Osteoblast (primary cell): ENCODE measurements around the gene FAT3. TPM values are rescaled to one million over a fixed set of nuclear protein-coding genes. Genes with fewer than 3 reads are reported as not detected.
A peak's percentile ranks its signal among the peaks of the same experiment; 100 is the strongest.

Experiments used
- DNase-seq: peaks from one replicate; pipeline ENCODE4 v3.0.0; 2011; ENCODE audit warnings: low spot score, mixed read lengths; ENCODE audit not compliant: insufficient read length; ENCODE audit errors: missing footprints
- H2AFZ ChIP-seq: 2 replicates; pipeline ENCODE4 v1.6.0; 2011; ENCODE audit warnings: mild to moderate bottlenecking, low read length
- H3K27ac ChIP-seq: 2 replicates; pipeline ENCODE4 v1.5.1; 2011; ENCODE audit warnings: mild to moderate bottlenecking, low read depth, low read length, moderate library complexity
- H3K27me3 ChIP-seq: 2 replicates; pipeline ENCODE4 v1.6.0; 2012; ENCODE audit warnings: mild to moderate bottlenecking, control low read depth, inconsistent platforms, low read length, moderate library complexity; ENCODE audit not compliant: insufficient read depth
- H3K36me3 ChIP-seq: 2 replicates; pipeline ENCODE4 v1.5.1; 2011; ENCODE audit warnings: mild to moderate bottlenecking, low read length, control low read depth, moderate library complexity; ENCODE audit not compliant: insufficient read depth
- H3K4me1 ChIP-seq: 2 replicates; pipeline ENCODE4 v1.5.1; 2011; ENCODE audit warnings: mild to moderate bottlenecking, low read length, control low read depth, moderate library complexity; ENCODE audit not compliant: insufficient read depth
- H3K4me2 ChIP-seq: 2 replicates; pipeline ENCODE4 v1.6.0; 2011; ENCODE audit warnings: mild to moderate bottlenecking, low read length; ENCODE audit not compliant: insufficient read depth
- H3K4me3 ChIP-seq: fragments of 200-600 bp; sonication (generic); 3 replicates; pipeline ENCODE4 v1.5.1; 2012; ENCODE audit warnings: mild to moderate bottlenecking, low read length, inconsistent platforms; ENCODE audit not compliant: insufficient read depth
- H3K79me2 ChIP-seq: 2 replicates; pipeline ENCODE4 v1.6.0; 2012; ENCODE audit warnings: mild to moderate bottlenecking, low read length, control low read depth, inconsistent platforms; ENCODE audit not compliant: insufficient read depth
- H3K9me3 ChIP-seq: 2 replicates; pipeline ENCODE4 v1.5.1; 2011; ENCODE audit warnings: low read depth, low read length, control low read depth
- H4K20me1 ChIP-seq: 2 replicates; pipeline ENCODE4 v1.6.0; 2012; ENCODE audit warnings: mild to moderate bottlenecking, low read length, control low read depth; ENCODE audit not compliant: insufficient read depth
- total RNA-seq: library from RNA; depleted of rRNA; stranded (reverse); fragments of >200 nt; gene quantifications from 2 replicates; pipeline ENCODE4 v1.2.3, GENCODE V29; 2012
- TF ChIP-seq, protein P1 (sequence below): IDR thresholded peaks from 2 replicates; pipeline ENCODE4 v1.5.1; 2011; ENCODE audit warnings: mild to moderate bottlenecking, low read depth, low read length, moderate library complexity; ENCODE audit errors: extremely low read depth

Gene FAT3
- total RNA-seq, 1 donor, result 2.2 TPM

DNA sequence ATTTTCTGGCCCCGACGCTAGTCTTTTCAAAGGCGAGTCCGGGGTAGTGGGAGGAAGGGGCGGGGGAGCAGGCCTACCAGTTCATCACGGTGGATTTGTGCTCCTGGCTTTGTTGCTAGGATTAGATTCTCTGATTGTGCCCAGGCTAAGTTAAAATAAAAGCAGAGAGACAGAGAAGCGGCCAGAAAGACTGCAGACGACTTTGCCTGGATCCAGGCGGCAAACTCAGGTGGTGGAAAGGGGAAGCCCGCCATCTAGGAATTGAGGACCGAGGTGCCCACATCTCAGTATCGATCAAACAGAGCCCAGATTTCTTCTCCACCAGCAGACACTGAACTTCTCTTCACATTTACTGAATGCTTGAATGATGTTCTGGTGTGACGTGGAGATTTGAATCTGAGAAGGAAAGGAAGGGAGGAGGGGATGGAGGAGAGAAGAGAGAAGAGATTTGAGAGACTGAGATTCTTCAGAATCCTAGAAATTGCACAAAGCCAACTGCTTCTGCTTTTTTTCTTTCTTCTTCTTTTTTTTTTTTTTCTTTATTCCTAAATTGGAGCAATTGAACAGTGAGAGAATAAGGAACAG lies 2.7 kb downstream of the FAT3 start:
- peak overlapping the region; percentile 80 for H3K4me2 ChIP-seq
- peaks cover 63% of the 10 kb centered on the region for H3K27me3 ChIP-seq

DNA sequence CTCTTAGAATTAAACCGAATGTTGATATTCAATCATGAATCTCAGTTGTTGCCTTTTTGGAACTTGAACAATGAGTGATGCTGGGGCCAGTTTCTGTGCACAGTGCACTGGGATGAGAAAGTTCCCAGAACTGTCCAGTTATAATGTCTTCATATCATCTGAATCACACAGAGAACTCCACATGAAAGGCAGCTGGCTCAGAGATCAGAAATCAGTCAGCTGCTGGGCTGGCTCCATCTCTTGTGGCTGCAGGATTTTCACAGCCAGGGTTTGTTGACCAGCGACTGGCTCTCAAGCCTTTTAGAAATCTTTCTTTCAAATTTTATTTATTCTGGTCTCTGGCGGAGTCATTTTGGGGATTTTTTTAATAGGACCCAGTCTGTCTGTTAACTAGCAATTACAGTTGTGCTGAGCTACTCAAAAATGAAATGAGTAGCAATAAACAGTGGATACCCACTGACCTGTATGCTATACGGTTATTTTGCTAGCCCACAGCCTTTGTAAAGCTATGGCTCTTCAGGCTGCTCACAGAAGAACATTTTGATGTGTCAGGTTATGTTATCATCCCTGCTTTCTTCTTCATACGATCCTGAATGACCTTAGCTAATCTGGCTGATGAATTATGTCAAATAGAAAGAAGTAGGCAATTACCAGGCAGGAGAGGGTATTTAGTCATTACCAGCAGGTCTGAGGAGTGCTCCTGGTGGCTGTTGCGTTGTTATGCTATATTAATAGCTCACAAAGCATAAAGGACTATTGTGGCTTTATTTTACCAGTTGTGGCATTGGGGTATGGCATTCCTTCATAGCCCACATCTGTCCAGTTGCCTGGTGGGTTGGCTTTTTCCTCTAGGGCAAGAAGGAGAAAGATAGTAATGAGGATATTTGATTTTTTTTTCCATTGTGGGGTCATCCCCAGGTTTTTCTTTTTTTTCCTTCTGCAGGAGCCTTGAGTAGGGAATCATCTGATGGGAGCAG lies 3.6 kb downstream of the FAT3 start:
- Histone ChIP-seq H3K27me3 (peaks cover 55% of the 10 kb centered on the region), H3K4me2 (no peak overlapping the region), H3K79me2 (no peaks in the 10 kb centered on the region), H4K20me1 (no peaks in the 10 kb centered on the region), H3K4me1 (peaks cover 4% of the 10 kb centered on the region), H2AFZ (no peak overlapping the region), H3K9me3 (no peaks in the 10 kb centered on the region), H3K4me3 (no peak overlapping the region), H3K27ac (no peak overlapping the region), H3K36me3 (no peaks in the 10 kb centered on the region)
- peak; percentile 75 for DNase-seq
- TF ChIP-seq, protein P1, sequence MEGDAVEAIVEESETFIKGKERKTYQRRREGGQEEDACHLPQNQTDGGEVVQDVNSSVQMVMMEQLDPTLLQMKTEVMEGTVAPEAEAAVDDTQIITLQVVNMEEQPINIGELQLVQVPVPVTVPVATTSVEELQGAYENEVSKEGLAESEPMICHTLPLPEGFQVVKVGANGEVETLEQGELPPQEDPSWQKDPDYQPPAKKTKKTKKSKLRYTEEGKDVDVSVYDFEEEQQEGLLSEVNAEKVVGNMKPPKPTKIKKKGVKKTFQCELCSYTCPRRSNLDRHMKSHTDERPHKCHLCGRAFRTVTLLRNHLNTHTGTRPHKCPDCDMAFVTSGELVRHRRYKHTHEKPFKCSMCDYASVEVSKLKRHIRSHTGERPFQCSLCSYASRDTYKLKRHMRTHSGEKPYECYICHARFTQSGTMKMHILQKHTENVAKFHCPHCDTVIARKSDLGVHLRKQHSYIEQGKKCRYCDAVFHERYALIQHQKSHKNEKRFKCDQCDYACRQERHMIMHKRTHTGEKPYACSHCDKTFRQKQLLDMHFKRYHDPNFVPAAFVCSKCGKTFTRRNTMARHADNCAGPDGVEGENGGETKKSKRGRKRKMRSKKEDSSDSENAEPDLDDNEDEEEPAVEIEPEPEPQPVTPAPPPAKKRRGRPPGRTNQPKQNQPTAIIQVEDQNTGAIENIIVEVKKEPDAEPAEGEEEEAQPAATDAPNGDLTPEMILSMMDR, result no peak

More for the DNA sequence above, 2.7 kb downstream of the FAT3 start:
- Histone ChIP-seq H3K4me3 (peak overlapping the region; percentile 62), H3K36me3 (no peaks in the 10 kb centered on the region), H3K9me3 (no peaks in the 10 kb centered on the region), H3K79me2 (no peaks in the 10 kb centered on the region), H3K4me1 (peaks cover 4% of the 10 kb centered on the region), H3K27ac (no peak overlapping the region), H4K20me1 (no peaks in the 10 kb centered on the region), H2AFZ (no peak overlapping the region)
- DNase-seq, result peak; percentile 78
- TF ChIP-seq, protein P1, result no peak

DNA sequence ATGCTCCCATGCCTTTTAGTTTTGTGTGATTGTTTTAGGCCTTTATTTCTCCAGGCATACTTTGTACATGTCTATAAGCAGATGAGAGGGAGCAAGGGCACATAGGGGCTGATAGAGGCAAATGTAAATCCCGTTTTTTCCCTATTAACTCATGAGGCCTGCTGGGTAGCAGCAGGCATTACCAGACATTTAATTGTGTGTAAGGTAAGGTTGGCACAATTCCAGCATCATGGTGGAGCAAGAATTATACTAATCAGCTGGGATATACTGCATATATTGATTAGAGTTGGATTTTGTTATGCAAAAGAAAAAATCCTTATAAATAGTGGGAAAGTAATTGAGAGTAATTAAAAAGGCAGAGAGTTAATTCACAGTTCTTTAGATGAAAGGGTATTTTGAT lies 12.2 kb downstream of the FAT3 start:
- no peak overlapping the region for H3K27ac ChIP-seq
- TF ChIP-seq, protein P1, result no peak
- H3K27me3 ChIP-seq, result no peaks in the 10 kb centered on the region
- H3K4me3 ChIP-seq, result no peak overlapping the region
- H3K79me2 ChIP-seq, result no peaks in the 10 kb centered on the region
- H3K9me3 ChIP-seq, result no peaks in the 10 kb centered on the region
- no peak overlapping the region for H3K4me2 ChIP-seq
- H3K4me1 ChIP-seq, result no peaks in the 10 kb centered on the region
- no peak overlapping the region for H2AFZ ChIP-seq
- no peaks in the 10 kb centered on the region for H4K20me1 ChIP-seq
- no peaks in the 10 kb centered on the region for H3K36me3 ChIP-seq
- no peak for DNase-seq

DNA sequence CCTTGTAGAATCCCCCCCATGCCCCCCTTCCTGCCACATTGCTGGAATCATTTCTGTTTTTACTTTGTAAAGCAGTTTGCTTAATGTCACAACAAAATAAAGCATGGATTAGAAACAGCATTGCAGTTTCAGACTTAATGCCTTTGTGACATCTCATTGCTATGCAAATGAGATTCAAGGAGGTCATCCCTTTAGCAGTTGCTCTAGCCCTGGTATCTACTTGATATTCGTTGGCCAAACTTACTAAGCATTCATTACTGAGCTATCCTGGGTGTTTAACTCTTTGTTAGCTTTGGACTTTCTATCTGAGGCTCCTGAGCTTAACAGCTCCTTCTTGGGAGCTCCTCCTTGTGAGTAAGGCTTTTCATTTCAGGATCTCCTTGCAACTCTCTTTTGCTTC lies 16.3 kb downstream of the FAT3 start:
- Histone ChIP-seq H3K79me2 (no peaks in the 10 kb centered on the region), H4K20me1 (no peaks in the 10 kb centered on the region), H2AFZ (no peak overlapping the region), H3K9me3 (no peaks in the 10 kb centered on the region), H3K4me3 (no peak overlapping the region), H3K27ac (no peak overlapping the region), H3K4me2 (no peak overlapping the region), H3K27me3 (no peaks in the 10 kb centered on the region), H3K36me3 (no peaks in the 10 kb centered on the region), H3K4me1 (no peaks in the 10 kb centered on the region)
- TF ChIP-seq, protein P1, result no peak
- DNase-seq, result no peak
